Endodermal cell (in vitro differentiated cells): Measurements from ENCODE around the gene NACC2. TPM values are rescaled to one million over a fixed set of nuclear protein-coding genes. Genes with fewer than 3 reads are reported as not detected.

ENCODE experiments used
- DNase-seq: peaks from one replicate; pipeline ENCODE4 v3.0.0-alpha.2; 2017
- H3K27ac ChIP-seq: 2 replicates; pipeline ENCODE4 v1.5.1; 2013; ENCODE audit warnings: mild to moderate bottlenecking, low read depth, low read length, moderate library complexity
- H3K27me3 ChIP-seq: 2 replicates; pipeline ENCODE4 v1.6.1; 2013; ENCODE audit warnings: mild to moderate bottlenecking, low read length, moderate library complexity; ENCODE audit not compliant: insufficient read depth, control insufficient read depth, poor library complexity, severe bottlenecking
- H3K36me3 ChIP-seq: 2 replicates; pipeline ENCODE4 v1.7.0; 2013; ENCODE audit warnings: mild to moderate bottlenecking, low read length, moderate library complexity; ENCODE audit not compliant: control insufficient read depth, insufficient read depth
- H3K4me1 ChIP-seq: one replicate; pipeline ENCODE4 v1.7.0; 2013; ENCODE audit warnings: low read length; ENCODE audit not compliant: control insufficient read depth, insufficient read depth
- H3K4me3 ChIP-seq: 2 replicates; pipeline ENCODE4 v1.5.1; 2013; ENCODE audit warnings: mild to moderate bottlenecking, low read length, moderate library complexity
- H3K9ac ChIP-seq: 2 replicates; pipeline ENCODE4 v1.6.1; 2013; ENCODE audit warnings: mild to moderate bottlenecking, low read length, moderate library complexity; ENCODE audit not compliant: poor library complexity, severe bottlenecking; ENCODE audit errors: extremely low read depth
- H3K9me3 ChIP-seq: 2 replicates; pipeline ENCODE4 v1.6.1; 2013; ENCODE audit warnings: mild to moderate bottlenecking, low read length, moderate library complexity; ENCODE audit not compliant: control insufficient read depth
- H3K27ac Mint-ChIP-seq: 2 replicates; pipeline ENCODE4 v1.8.0; 2020; ENCODE audit warnings: mixed read lengths
- H3K27me3 Mint-ChIP-seq: 2 replicates; pipeline ENCODE4 v1.8.0; 2021; ENCODE audit warnings: mild to moderate bottlenecking, mixed read lengths; ENCODE audit not compliant: insufficient read depth
- H3K36me3 Mint-ChIP-seq: 2 replicates; pipeline ENCODE4 v1.8.0; 2020; ENCODE audit warnings: low read depth, mixed read lengths
- H3K4me1 Mint-ChIP-seq: 2 replicates; pipeline ENCODE4 v1.8.0; 2020; ENCODE audit warnings: mixed read lengths
- H3K4me3 Mint-ChIP-seq: 2 replicates; pipeline ENCODE4 v1.8.0; 2020; ENCODE audit warnings: mild to moderate bottlenecking, moderate library complexity, mixed read lengths
- H3K9me3 Mint-ChIP-seq: 2 replicates; pipeline ENCODE4 v1.8.0; 2020; ENCODE audit warnings: mild to moderate bottlenecking, mixed read lengths
- WGBS, 2 experiments: methylation state at CpG; one replicate each; pipeline versions ENCODE4 v1.1.5 to v1.1.7; 2013; ENCODE audit warnings: missing lambda C conversion rate in 2 of 2, mixed read lengths in 1 of 2; ENCODE audit not compliant: insufficient coverage in 1 of 2, insufficient read length in 1 of 2; 5-methylcytosine and 5-hydroxymethylcytosine counted together
- total RNA-seq, 2 donors: library from RNA; stranded (reverse); fragmentation: NEBNext Ultra II Directional in 1 of 2; extraction: Animal tissue kit (Norgen Biotek cat#: 25700) in 1 of 2; gene quantifications; 2 replicates in 1 of 2; 3 replicates in 1 of 2; pipeline ENCODE4 v1.2.1, GENCODE V29; 2021
- TF ChIP-seq, protein P1 (sequence below): fragments of 200-600 bp; sonication (generic); conservative IDR thresholded peaks from 2 replicates; pipeline ENCODE4 v1.5.0; 2021; ENCODE audit warnings: antibody characterized with exemption, mild to moderate bottlenecking

Gene NACC2
- total RNA-seq, 2 donors from 2014 or later: 12.4 to 16.7 TPM

GRCh38 chr9:136004712-136005111 lies 90.4 kb downstream of the NACC2 start:
- no peak overlapping the region for H3K9ac ChIP-seq
- peaks cover 3% of the 10 kb centered on the region for H3K4me1 ChIP-seq
- peak overlapping the region; percentile 93 for H3K27ac ChIP-seq
- TF ChIP-seq, protein P1, sequence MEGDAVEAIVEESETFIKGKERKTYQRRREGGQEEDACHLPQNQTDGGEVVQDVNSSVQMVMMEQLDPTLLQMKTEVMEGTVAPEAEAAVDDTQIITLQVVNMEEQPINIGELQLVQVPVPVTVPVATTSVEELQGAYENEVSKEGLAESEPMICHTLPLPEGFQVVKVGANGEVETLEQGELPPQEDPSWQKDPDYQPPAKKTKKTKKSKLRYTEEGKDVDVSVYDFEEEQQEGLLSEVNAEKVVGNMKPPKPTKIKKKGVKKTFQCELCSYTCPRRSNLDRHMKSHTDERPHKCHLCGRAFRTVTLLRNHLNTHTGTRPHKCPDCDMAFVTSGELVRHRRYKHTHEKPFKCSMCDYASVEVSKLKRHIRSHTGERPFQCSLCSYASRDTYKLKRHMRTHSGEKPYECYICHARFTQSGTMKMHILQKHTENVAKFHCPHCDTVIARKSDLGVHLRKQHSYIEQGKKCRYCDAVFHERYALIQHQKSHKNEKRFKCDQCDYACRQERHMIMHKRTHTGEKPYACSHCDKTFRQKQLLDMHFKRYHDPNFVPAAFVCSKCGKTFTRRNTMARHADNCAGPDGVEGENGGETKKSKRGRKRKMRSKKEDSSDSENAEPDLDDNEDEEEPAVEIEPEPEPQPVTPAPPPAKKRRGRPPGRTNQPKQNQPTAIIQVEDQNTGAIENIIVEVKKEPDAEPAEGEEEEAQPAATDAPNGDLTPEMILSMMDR: no peak
- no peak overlapping the region for H3K4me3 Mint-ChIP-seq
- H3K27ac Mint-ChIP-seq: peak overlapping the region; percentile 58
- H3K27me3 Mint-ChIP-seq: no peaks in the 10 kb centered on the region
- H3K4me1 Mint-ChIP-seq: peaks cover 10% of the 10 kb centered on the region
- WGBS, 2 experiments: 16 to 75% methylated on average over 7 to 15 of the region's 15 CpGs
- peak; percentile 78 for DNase-seq
- H3K36me3 Mint-ChIP-seq: no peaks in the 10 kb centered on the region
- no peak overlapping the region for H3K4me3 ChIP-seq
- H3K9me3 ChIP-seq: no peaks in the 10 kb centered on the region
- H3K9me3 Mint-ChIP-seq: no peaks in the 10 kb centered on the region
- no peaks in the 10 kb centered on the region for H3K36me3 ChIP-seq
- no peaks in the 10 kb centered on the region for H3K27me3 ChIP-seq

DNA sequence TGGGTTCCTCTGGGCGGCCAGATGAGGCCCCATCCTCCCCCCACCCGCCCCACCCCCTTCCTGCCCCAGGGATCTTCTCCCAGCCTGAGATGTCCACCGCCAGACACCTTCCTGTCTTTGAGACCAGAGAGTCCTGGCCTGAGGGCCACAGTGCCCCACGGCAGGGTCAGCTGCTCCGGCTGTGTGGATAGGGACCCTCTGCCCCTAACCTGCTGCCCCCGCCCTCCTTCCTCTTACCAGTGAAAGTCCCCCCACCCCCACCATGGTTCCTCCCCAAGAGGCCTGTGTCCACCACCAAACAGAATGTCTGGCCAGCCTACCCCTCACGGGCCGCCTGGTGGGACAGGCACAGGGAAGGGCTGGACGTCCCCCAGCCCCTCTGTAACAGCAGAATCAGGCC lies 90.9 kb downstream of the NACC2 start:
- H3K36me3 Mint-ChIP-seq: no peaks in the 10 kb centered on the region
- H3K4me3 ChIP-seq: no peak overlapping the region
- no peaks in the 10 kb centered on the region for H3K9me3 ChIP-seq
- no peaks in the 10 kb centered on the region for H3K27me3 ChIP-seq
- peaks cover 10% of the 10 kb centered on the region for H3K4me1 Mint-ChIP-seq
- peaks cover 3% of the 10 kb centered on the region for H3K4me1 ChIP-seq
- no peak overlapping the region for H3K4me3 Mint-ChIP-seq
- no peak for DNase-seq
- no peaks in the 10 kb centered on the region for H3K36me3 ChIP-seq
- no peak overlapping the region for H3K9ac ChIP-seq
- 83 to 84% methylated on average over 1 to 8 of the region's 9 CpGs for WGBS, 2 experiments
- TF ChIP-seq, protein P1: no peak
- no peaks in the 10 kb centered on the region for H3K9me3 Mint-ChIP-seq
- no peaks in the 10 kb centered on the region for H3K27me3 Mint-ChIP-seq
- peak overlapping the region; percentile 93 for H3K27ac ChIP-seq
- peak overlapping the region; percentile 58 for H3K27ac Mint-ChIP-seq

GRCh38 chr9:136003411-136004218 lies 91.5 kb downstream of the NACC2 start:
- no peaks in the 10 kb centered on the region for H3K36me3 ChIP-seq
- no peaks in the 10 kb centered on the region for H3K9me3 Mint-ChIP-seq
- no peak overlapping the region for H3K4me3 Mint-ChIP-seq
- H3K9me3 ChIP-seq: no peaks in the 10 kb centered on the region
- H3K27ac Mint-ChIP-seq: no peak overlapping the region
- H3K36me3 Mint-ChIP-seq: no peaks in the 10 kb centered on the region
- TF ChIP-seq, protein P1: no peak
- peaks cover 3% of the 10 kb centered on the region for H3K4me1 ChIP-seq
- WGBS, 2 experiments: 89 to 90% methylated on average over 6 to 15 of the region's 15 CpGs
- no peak overlapping the region for H3K27ac ChIP-seq
- H3K4me1 Mint-ChIP-seq: peaks cover 10% of the 10 kb centered on the region
- H3K27me3 Mint-ChIP-seq: no peaks in the 10 kb centered on the region
- no peak for DNase-seq
- H3K27me3 ChIP-seq: no peaks in the 10 kb centered on the region
- H3K4me3 ChIP-seq: no peak overlapping the region
- no peak overlapping the region for H3K9ac ChIP-seq
